ENCODE data around the gene ASB2. TPM values are rescaled to one million over a fixed set of nuclear protein-coding genes. Genes with fewer than 3 reads are reported as not detected.
A peak's percentile ranks its signal among the peaks of the same experiment; 100 is the strongest.

Gene ASB2
- total and polyA plus RNA-seq, 2 of the 8 experiments (the other 6 are each of a cell fraction or from before 2014, with no cell fraction given), result 1.0 to 2.1 TPM

GRCh38 chr14:94019329-94019728 is 43.0 kb upstream of the ASB2 start:
- Histone ChIP-seq H2AK5ac (ENCODE audit: low read depth, low read length) (no peak overlapping the region), H2AFZ (ENCODE audit: low read length) (no peak overlapping the region), H4K91ac (replicated peaks; ENCODE audit: insufficient read length, low read length) (no peak overlapping the region), H3K9ac (replicated peaks in 1 of 4; ENCODE audit: extremely low read depth in 1 of 4, low read depth in 3 of 4, low read length in 3 of 4) (no peak overlapping the region), H2BK12ac (ENCODE audit: low read depth, low read length) (no peak overlapping the region), H2BK20ac (ENCODE audit: low read length) (0 out of 2 replicates have a peak overlapping the region, but pooled peaks have one; percentile 41), H4K20me1 (replicated peaks in 1 of 2; ENCODE audit: control insufficient read depth in 1 of 2, insufficient read depth in 2 of 2, low read length in 2 of 2) (no peaks in the 10 kb centered on the region), H4K8ac (ENCODE audit: extremely low read depth, insufficient read depth, low read length) (no peak overlapping the region), H3K4me2 (ENCODE audit: insufficient read depth in 1 of 2, low read depth in 2 of 2, low read length in 2 of 2) (no peak overlapping the region), H2BK5ac (ENCODE audit: low read depth, low read length) (no peak overlapping the region), H3K27ac (ENCODE audit: low read depth, low read length) (no peak overlapping the region), H3K27me3 (replicated peaks in 1 of 4; ENCODE audit: control insufficient read depth in 3 of 4, extremely low read depth in 1 of 4, insufficient read depth in 3 of 4, low read length in 3 of 4) (no peaks in the 10 kb centered on the region), H3K4me3 (ENCODE audit: extremely low read depth in 1 of 4, insufficient read depth in 2 of 4, low read depth in 3 of 4, low read length in 4 of 4) (no peak overlapping the region), H3K4me1 (replicated peaks in 1 of 4; ENCODE audit: control insufficient read depth in 3 of 4, insufficient read depth in 4 of 4, low read length in 3 of 4) (peaks cover 0 to 18% (median 10%) of the 10 kb centered on the region in 4 experiments; a peak in 4 of 7 replicates), H2BK120ac (replicated peaks; ENCODE audit: low read depth, low read length) (no peak overlapping the region), H3K4ac (replicated peaks; ENCODE audit: insufficient read length, low read depth, low read length) (no peak overlapping the region), H3K14ac (ENCODE audit: insufficient read length) (no peak overlapping the region), H3K18ac (ENCODE audit: extremely low read depth, low read length) (no peak overlapping the region), H3K9me3 (ENCODE audit: insufficient read depth in 2 of 2, low read depth in 1 of 2, low read length in 1 of 2) (no peaks in the 10 kb centered on the region), H3K79me1 (ENCODE audit: low read depth, low read length) (no peaks in the 10 kb centered on the region), H3K79me2 (ENCODE audit: control insufficient read depth in 1 of 2, insufficient read depth in 2 of 2, low read length in 2 of 2) (no peaks in the 10 kb centered on the region), H3K36me3 (ENCODE audit: control insufficient read depth in 2 of 4, insufficient read depth in 4 of 4, low read length in 3 of 4) (no peaks in the 10 kb centered on the region; a peak in 1 of 8 replicates), H2BK15ac (ENCODE audit: low read length) (no peak overlapping the region), H3K23me2 (ENCODE audit: low read depth, low read length) (no peaks in the 10 kb centered on the region; the same call in 1 of the 2 replicates), H3K56ac (replicated peaks; ENCODE audit: insufficient read length, low read depth, low read length) (no peak overlapping the region), H3K23ac (ENCODE audit: insufficient read length) (no peak overlapping the region), H4K5ac (ENCODE audit: insufficient read length, low read depth, low read length) (no peak overlapping the region)
- POLR2A ChIA-PET (ENCODE audit: partially characterized antibody), result interaction anchor here (1.2 kb wide), 2 partner anchors 9 to 91 kb away, joined by 3 to 4 read pairs; partner anchors contain the start of gene IFI27
- peak; percentile 42 for FAIRE-seq
- CTCF ChIA-PET (ENCODE audit: partially characterized antibody), result interaction anchor here (0.6 to 9.7 kb wide), 9 partner anchors 8 to 364 kb away, joined by 3 to 65 read pairs (median 4); no protein-coding TSS in a partner anchor
- 99% methylated on average over 6 of the region's 6 CpGs; no CpG with 5 or more reads in 1 of the 2 experiments for WGBS, 2 experiments (ENCODE audit: extremely low coverage in 1 of 2, insufficient coverage in 1 of 2, insufficient read length in 1 of 2, insufficient replicate concordance in 2 of 2, low coverage in 1 of 2, low lambda C conversion rate in 2 of 2, missing lambda C conversion rate in 1 of 2)
- DNase-seq (ENCODE audit: low read depth in 1 of 2, low spot score in 2 of 2), result no peak
- no peak for TF ChIP-seq TBP (IDR thresholded peaks at IDR 0.05; ENCODE audit: low read depth, low read length)
- TF ChIP-seq CHD1 (IDR thresholded peaks at IDR 0.05; ENCODE audit: low read depth, low read length), result no peak
- no peak for TF ChIP-seq RFX5 (IDR thresholded peaks at IDR 0.05; ENCODE audit: borderline replicate concordance, low read depth, low read length)
